Skeletal muscle tissue (tissue), 4 donors: ENCODE data around the gene UNC5C. TPM values are rescaled to one million over a fixed set of nuclear protein-coding genes. Genes with fewer than 3 reads are reported as not detected.
"Not testable (repeated sequence)": the region's sequence is repeated elsewhere in the genome, so short reads cannot be mapped to it uniquely, and the experiment has no call there.

ENCODE experiments used
- H3K27ac ChIP-seq: one replicate; pipeline ENCODE4 v1.7.0; 2013; ENCODE audit warnings: mild to moderate bottlenecking, low read depth, low read length, inconsistent platforms
- H3K27me3 ChIP-seq, 3 donors: one replicate each; pipeline ENCODE4 v1.7.0; 2013; ENCODE audit warnings: low read length in 3 of 3; ENCODE audit not compliant: control insufficient read depth in 3 of 3, insufficient read depth in 3 of 3
- H3K36me3 ChIP-seq, 3 donors: one replicate each; pipeline ENCODE4 v1.7.0; 2013; ENCODE audit warnings: low read length in 3 of 3; ENCODE audit not compliant: control insufficient read depth in 3 of 3, insufficient read depth in 3 of 3
- H3K4me1 ChIP-seq, 3 donors: one replicate each; pipeline ENCODE4 v1.7.0; 2013; ENCODE audit warnings: low read length in 3 of 3, mild to moderate bottlenecking in 3 of 3; ENCODE audit not compliant: control insufficient read depth in 3 of 3, insufficient read depth in 3 of 3
- H3K4me3 ChIP-seq, 3 donors: one replicate each; pipeline ENCODE4 v1.7.0; 2013; ENCODE audit warnings: low read length in 3 of 3
- H3K9ac ChIP-seq, 3 donors: one replicate each; pipeline ENCODE4 v1.7.0; 2013; ENCODE audit warnings: low read length in 3 of 3, mild to moderate bottlenecking in 3 of 3, moderate library complexity in 2 of 3, low read depth in 1 of 3
- H3K9me3 ChIP-seq, 3 donors: one replicate each; pipeline ENCODE4 v1.7.0; 2013; ENCODE audit warnings: low read length in 3 of 3; ENCODE audit not compliant: control insufficient read depth in 3 of 3
- total RNA-seq: library from RNA; depleted of rRNA; stranded (reverse); fragments of >200 nt; gene quantifications from one replicate; pipeline ENCODE4 v1.2.3, GENCODE V29; 2014
- donor health status: Osteomylitis.

The UNC5C gene
- total RNA-seq, 1 donor from 2014 or later = 1.0 TPM

GRCh38 chr4:95181996-95182306, 366.8 kb downstream of the UNC5C start:
- H3K9me3 ChIP-seq = peaks cover 0 to 3% (median 0%) of the 10 kb centered on the region in 3 donors
- peaks cover 0 to 2% (median 0%) of the 10 kb centered on the region in 3 donors for H3K36me3 ChIP-seq
- no peak overlapping the region for H3K9ac ChIP-seq
- H3K4me3 ChIP-seq = no peak overlapping the region
- H3K4me1 ChIP-seq = no peaks in the 10 kb centered on the region
- H3K27me3 ChIP-seq = no peaks in the 10 kb centered on the region
- H3K27ac ChIP-seq = no peak overlapping the region

- Histone ChIP-seq H3K9ac (no peak overlapping the region), H3K27ac (no peak overlapping the region)
These were observed 367.4 kb downstream of the UNC5C start for GRCh38 chr4:95181243-95181995.

GRCh38 chr4:95180531-95181242, 368.1 kb downstream of the UNC5C start:
- H3K27me3 ChIP-seq = no peaks in the 10 kb centered on the region
- peaks cover 0 to 2% (median 0%) of the 10 kb centered on the region in 3 donors for H3K36me3 ChIP-seq
- no peak overlapping the region for H3K9ac ChIP-seq
- no peak overlapping the region for H3K27ac ChIP-seq
- H3K9me3 ChIP-seq = peaks cover 0 to 3% (median 0%) of the 10 kb centered on the region in 3 donors
- no peak overlapping the region for H3K4me3 ChIP-seq
- H3K4me1 ChIP-seq = no peaks in the 10 kb centered on the region

More at GRCh38 chr4:95181243-95181995, 367.4 kb downstream of the UNC5C start:
- Histone ChIP-seq H3K27me3 (no peaks in the 10 kb centered on the region), H3K4me1 (no peaks in the 10 kb centered on the region), H3K4me3 (no peak overlapping the region), H3K36me3 (peaks cover 0 to 2% (median 0%) of the 10 kb centered on the region in 3 donors), H3K9me3 (peaks cover 0 to 3% (median 0%) of the 10 kb centered on the region in 3 donors)

GRCh38 chr4:95178938-95179337, 369.8 kb downstream of the UNC5C start:
- no peak overlapping the region for H3K9ac ChIP-seq
- H3K4me3 ChIP-seq = no peak overlapping the region
- H3K9me3 ChIP-seq = peaks cover 0 to 3% (median 0%) of the 10 kb centered on the region in 3 donors
- H3K27me3 ChIP-seq = no peaks in the 10 kb centered on the region
- peaks cover 0 to 2% (median 0%) of the 10 kb centered on the region in 3 donors for H3K36me3 ChIP-seq
- no peaks in the 10 kb centered on the region for H3K4me1 ChIP-seq
- H3K27ac ChIP-seq = no peak overlapping the region

GRCh38 chr4:95171377-95171776, 377.4 kb downstream of the UNC5C start:
- H3K9ac ChIP-seq, H3K27me3 ChIP-seq, H3K4me3 ChIP-seq, H3K4me1 ChIP-seq, H3K9me3 ChIP-seq, H3K36me3 ChIP-seq, H3K27ac ChIP-seq: not testable (repeated sequence)

GRCh38 chr4:95170176-95170575, 378.6 kb downstream of the UNC5C start:
- H3K4me3 ChIP-seq = no peak overlapping the region
- H3K4me1 ChIP-seq = peaks cover 0 to 2% (median 0%) of the 10 kb centered on the region in 3 donors
- no peak overlapping the region for H3K9ac ChIP-seq
- no peak overlapping the region for H3K27ac ChIP-seq
- H3K27me3 ChIP-seq = no peaks in the 10 kb centered on the region
- no peaks in the 10 kb centered on the region for H3K9me3 ChIP-seq
- no peaks in the 10 kb centered on the region for H3K36me3 ChIP-seq

GRCh38 chr4:95167805-95168204, 381.0 kb downstream of the UNC5C start:
- Histone ChIP-seq H3K4me3 (no peak overlapping the region), H3K36me3 (peaks cover 0 to 3% (median 0%) of the 10 kb centered on the region in 3 donors), H3K27me3 (no peaks in the 10 kb centered on the region), H3K9me3 (no peaks in the 10 kb centered on the region), H3K27ac (no peak overlapping the region), H3K9ac (no peak overlapping the region), H3K4me1 (peaks cover 0 to 2% (median 0%) of the 10 kb centered on the region in 3 donors)

- no peak overlapping the region for H3K27ac ChIP-seq
- H3K4me1 ChIP-seq = peaks cover 0 to 2% (median 0%) of the 10 kb centered on the region in 3 donors
- H3K36me3 ChIP-seq = peaks cover 0 to 4% (median 0%) of the 10 kb centered on the region in 3 donors
- H3K9me3 ChIP-seq = no peaks in the 10 kb centered on the region
- no peaks in the 10 kb centered on the region for H3K27me3 ChIP-seq
- H3K9ac ChIP-seq = no peak overlapping the region
- no peak overlapping the region for H3K4me3 ChIP-seq
These were observed 382.7 kb downstream of the UNC5C start for GRCh38 chr4:95165926-95166524.

- peaks cover 0 to 4% (median 2%) of the 10 kb centered on the region in 3 donors for H3K36me3 ChIP-seq
These were observed 385.9 kb downstream of the UNC5C start for GRCh38 chr4:95162867-95163266.

More at GRCh38 chr4:95162867-95163266, 385.9 kb downstream of the UNC5C start:
- Histone ChIP-seq H3K9ac (no peak overlapping the region), H3K4me1 (peaks cover 0 to 2% (median 0%) of the 10 kb centered on the region in 3 donors), H3K9me3 (no peaks in the 10 kb centered on the region), H3K4me3 (no peak overlapping the region), H3K27me3 (no peaks in the 10 kb centered on the region), H3K27ac (no peak overlapping the region)
